RWPE2 (cell line): Measurements from ENCODE around the gene LGI2.

Experiments used
- ATAC-seq: fragments of 200-7000 bp; cut with Tn5 transposase; 3 replicates; pipeline ENCODE4 v1.9.1; 2021; ENCODE audit warnings: low read depth
- DNase-seq: peaks from one replicate; pipeline ENCODE4 v3.0.0-alpha.2; 2020; ENCODE audit warnings: low spot score
- H3K27ac ChIP-seq: fragments of 450-650 bp; 2 replicates; pipeline ENCODE4 v1.5.1; 2017; ENCODE audit warnings: mild to moderate bottlenecking; ENCODE audit not compliant: poor library complexity, severe bottlenecking
- H3K27me3 ChIP-seq: fragments of 250-450 bp; sonication (Bioruptor Pico); 2 replicates; pipeline ENCODE4 v1.5.1; 2021; ENCODE audit warnings: mild to moderate bottlenecking, moderate library complexity; ENCODE audit not compliant: insufficient read depth, poor library complexity, severe bottlenecking
- H3K36me3 ChIP-seq: fragments of 250-450 bp; sonication (Bioruptor Pico); 2 replicates; pipeline ENCODE4 v1.5.1; 2020; ENCODE audit warnings: low read depth, mild to moderate bottlenecking, moderate library complexity
- H3K4me1 ChIP-seq: fragments of 250-450 bp; sonication (Bioruptor Pico); 2 replicates; pipeline ENCODE4 v1.5.1; 2021; ENCODE audit warnings: mild to moderate bottlenecking, moderate library complexity; ENCODE audit not compliant: insufficient read depth, poor library complexity, severe bottlenecking
- H3K4me3 ChIP-seq: fragments of 250-450 bp; sonication (Bioruptor Pico); 2 replicates; pipeline ENCODE4 v1.5.1; 2021; ENCODE audit warnings: mild to moderate bottlenecking, moderate library complexity; ENCODE audit not compliant: severe bottlenecking
- H3K9me3 ChIP-seq: fragments of 250-450 bp; sonication (Bioruptor Pico); 2 replicates; pipeline ENCODE4 v1.5.1; 2021; ENCODE audit warnings: mild to moderate bottlenecking, moderate library complexity; ENCODE audit not compliant: severe bottlenecking
- CTCF ChIP-seq: fragments of 450-650 bp; IDR thresholded peaks from one replicate; pipeline ENCODE4 v1.5.1; 2017; ENCODE audit warnings: mild to moderate bottlenecking, moderate library complexity; ENCODE audit not compliant: poor library complexity, severe bottlenecking

LGI2 gene

GRCh38 chr4:24965627-24966026, 65.1 kb downstream of the LGI2 start:
- Histone ChIP-seq H3K4me1 (no peaks in the 10 kb centered on the region), H3K27ac (no peak overlapping the region), H3K27me3 (no peaks in the 10 kb centered on the region), H3K9me3 (no peaks in the 10 kb centered on the region), H3K4me3 (no peak overlapping the region), H3K36me3 (no peaks in the 10 kb centered on the region)
- TF ChIP-seq CTCF, result no peak
- DNase-seq (no peak), ATAC-seq (no peak)

DNA sequence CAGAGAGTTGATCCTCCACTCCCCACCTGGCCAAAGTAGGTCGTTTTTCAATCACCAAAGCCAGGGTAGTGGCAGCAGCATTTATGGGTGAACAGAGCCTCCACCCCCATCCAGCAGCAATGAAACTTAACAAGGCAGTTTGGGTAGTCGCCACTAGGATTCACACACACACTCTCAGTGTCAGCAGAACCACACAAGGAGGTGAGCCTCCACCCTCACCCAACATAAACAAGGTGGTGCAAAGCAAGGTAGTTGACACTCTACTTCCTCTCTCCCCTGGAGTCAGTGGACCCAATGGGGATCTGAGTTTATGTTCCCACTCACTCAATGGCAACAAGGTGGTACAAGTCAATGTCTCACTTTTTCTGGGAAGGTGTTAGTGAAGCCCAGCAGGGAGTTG, 67.5 kb downstream of the LGI2 start:
- DNase-seq, result no peak
- TF ChIP-seq CTCF, result no peak
- no peak for ATAC-seq
- H3K4me3 ChIP-seq, result no peak overlapping the region
- no peak overlapping the region for H3K27ac ChIP-seq
- no peaks in the 10 kb centered on the region for H3K9me3 ChIP-seq
- H3K27me3 ChIP-seq, result peaks cover 6% of the 10 kb centered on the region
- no peaks in the 10 kb centered on the region for H3K36me3 ChIP-seq
- H3K4me1 ChIP-seq, result no peaks in the 10 kb centered on the region

DNA sequence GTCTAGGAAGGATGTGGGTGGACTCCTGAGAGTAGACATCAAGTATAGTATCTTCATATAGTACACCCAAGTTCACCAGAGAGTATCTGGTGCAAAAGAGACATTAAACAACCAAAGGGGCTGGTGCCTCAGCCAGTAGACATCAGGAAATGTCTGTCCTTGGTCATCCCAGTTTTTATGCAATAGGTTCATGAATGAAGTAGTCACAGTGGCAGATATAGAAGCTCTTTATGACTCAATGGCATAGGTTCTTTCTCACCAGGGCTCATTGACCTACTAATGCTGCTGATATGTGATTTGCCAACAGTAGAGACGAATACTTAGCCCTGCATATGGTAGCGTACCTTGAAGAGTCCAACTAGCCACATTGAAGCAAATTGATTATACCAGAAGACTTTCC, 72.9 kb downstream of the LGI2 start:
- H3K9me3 ChIP-seq, result no peaks in the 10 kb centered on the region
- H3K4me1 ChIP-seq, result no peaks in the 10 kb centered on the region
- no peaks in the 10 kb centered on the region for H3K36me3 ChIP-seq
- H3K27ac ChIP-seq, result no peak overlapping the region
- ATAC-seq, result no peak
- no peak for DNase-seq
- peaks cover 6% of the 10 kb centered on the region for H3K27me3 ChIP-seq
- no peak for TF ChIP-seq CTCF
- H3K4me3 ChIP-seq, result no peak overlapping the region

- no peaks in the 10 kb centered on the region for H3K36me3 ChIP-seq
- no peaks in the 10 kb centered on the region for H3K9me3 ChIP-seq
- no peak for TF ChIP-seq CTCF
- ATAC-seq (no peak), DNase-seq (no peak)
- no peak overlapping the region for H3K4me3 ChIP-seq
- peaks cover 8% of the 10 kb centered on the region for H3K27me3 ChIP-seq
- H3K4me1 ChIP-seq, result no peaks in the 10 kb centered on the region
- no peak overlapping the region for H3K27ac ChIP-seq
Measured at GRCh38 chr4:24956763-24957162, 74.0 kb downstream of the LGI2 start.

DNA sequence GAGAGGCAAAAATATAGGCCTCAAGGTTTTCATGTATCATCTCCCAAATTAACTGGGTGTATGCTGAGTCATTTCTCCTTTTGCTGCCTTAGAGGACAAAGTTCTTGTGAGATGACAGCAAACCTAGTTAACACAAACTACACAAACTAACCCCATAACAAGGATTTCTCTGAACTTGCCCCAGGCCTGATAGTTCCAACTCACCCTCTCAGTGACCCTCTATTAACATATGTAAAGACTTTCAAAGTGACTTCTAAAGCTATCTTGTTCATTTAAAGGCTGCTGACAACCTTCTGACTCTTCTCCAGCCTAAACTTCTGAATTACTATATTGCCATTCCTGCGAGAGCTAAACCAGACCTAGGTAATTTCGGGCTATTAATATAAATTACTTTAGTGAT, 74.7 kb downstream of the LGI2 start:
- no peaks in the 10 kb centered on the region for H3K36me3 ChIP-seq
- no peaks in the 10 kb centered on the region for H3K4me1 ChIP-seq
- H3K27me3 ChIP-seq, result peaks cover 13% of the 10 kb centered on the region
- TF ChIP-seq CTCF, result no peak
- no peak for ATAC-seq
- no peak overlapping the region for H3K27ac ChIP-seq
- no peak for DNase-seq
- no peaks in the 10 kb centered on the region for H3K9me3 ChIP-seq
- H3K4me3 ChIP-seq, result no peak overlapping the region
